K562 (cell line): ENCODE data around the gene HOXC12. TPM values are rescaled to one million over a fixed set of nuclear protein-coding genes. Genes with fewer than 3 reads are reported as not detected.

Experiments used
- BRD9 ChIP-seq: fragments of 450-650 bp; IDR thresholded peaks from 2 replicates; pipeline ENCODE4 v1.6.1; 2018; ENCODE audit warnings: low read depth; ENCODE audit not compliant: partially characterized antibody
- DPF2 ChIP-seq: fragments of 450-650 bp; IDR thresholded peaks from 2 replicates; pipeline ENCODE4 v1.6.1; 2016
- FOSL1 ChIP-seq: fragments of 200-800 bp; sonication (Bioruptor generic); conservative IDR thresholded peaks from 2 replicates; pipeline ENCODE4 v1.6.1; 2016; ENCODE audit warnings: missing genetic modification characterization, missing compliant biosample characterization
- FOXK1 ChIP-seq: sonication (generic); formaldehyde crosslinking; IDR thresholded peaks from 2 replicates; pipeline ENCODE4 v1.8.0; 2022; ENCODE audit warnings: missing genetic modification reagents, mild to moderate bottlenecking, borderline replicate concordance
- KDM5B ChIP-seq: fragments of 200-600 bp; sonication (generic); IDR thresholded peaks from 2 replicates; pipeline ENCODE4 v1.6.1; 2012; ENCODE audit warnings: low read depth, mild to moderate bottlenecking, moderate library complexity, low read length, control low read depth, inconsistent platforms; ENCODE audit not compliant: insufficient replicate concordance
- MAFK ChIP-seq: IDR thresholded peaks from 2 replicates; pipeline ENCODE4 v1.6.1; 2011; ENCODE audit warnings: low read length, improper control_type of control experiment
- MEIS2 ChIP-seq: fragments of 450-650 bp; IDR thresholded peaks from 2 replicates; pipeline ENCODE4 v1.6.1; 2014; ENCODE audit warnings: mild to moderate bottlenecking; ENCODE audit not compliant: partially characterized antibody
- NR4A1 ChIP-seq, 2 experiments: fragments of 250-450 bp in 1 of 2; fragments of 450-650 bp in 1 of 2; sonication (Bioruptor Pico) in 1 of 2; IDR thresholded peaks; 2 replicates each; pipeline versions ENCODE4 v1.4.0 to v1.6.1; 2016 to 2020; ENCODE audit warnings: mild to moderate bottlenecking in 2 of 2, missing compliant biosample characterization in 1 of 2, missing genetic modification characterization in 1 of 2, moderate library complexity in 1 of 2
- RAD51 ChIP-seq: fragments of 450-650 bp; IDR thresholded peaks from 2 replicates; pipeline ENCODE4 v1.7.1; 2016; ENCODE audit warnings: low read depth, mild to moderate bottlenecking, borderline replicate concordance
- SRSF3 ChIP-seq: fragments of 200-400 bp; formaldehyde crosslinking; IDR thresholded peaks from 2 replicates; pipeline ENCODE4 v1.6.1; 2016; ENCODE audit warnings: mild to moderate bottlenecking, low read length, moderate library complexity; ENCODE audit not compliant: insufficient read depth
- STAG1 ChIP-seq: sonication (generic); formaldehyde crosslinking; IDR thresholded peaks from 2 replicates; pipeline ENCODE4 v1.5.0; 2020; ENCODE audit warnings: missing genetic modification reagents, borderline replicate concordance
- TBP ChIP-seq: optimal IDR thresholded peaks from 2 replicates; pipeline ENCODE3; 2011; ENCODE audit warnings: low read depth, low read length, improper control_type of control experiment
- ZBTB43 ChIP-seq: sonication (generic); formaldehyde crosslinking; IDR thresholded peaks from 2 replicates; pipeline ENCODE4 v1.8.0; 2023; ENCODE audit warnings: mild to moderate bottlenecking, missing genetic modification reagents
- ZNF324 ChIP-seq: fragments of 250-450 bp; sonication (Bioruptor Pico); IDR thresholded peaks from 2 replicates; pipeline ENCODE4 v1.4.0; 2020; ENCODE audit warnings: mild to moderate bottlenecking
- polyA plus RNA-seq, 8 experiments: library from polyadenylated mRNA; depleted of rRNA in 4 of 8; stranded (reverse) in 5 of 8; unstranded in 3 of 8; fragments of >200 nt; fragmentation: Nextera tagmentation in 2 of 8; fragmentation: Illumina TruSeq in 1 of 8; extraction: Ambion mirVana in 2 of 8; extraction: Trizol in 1 of 8; gene quantifications; 2 replicates each; pipeline versions ENCODE4 v1.2.1 to v1.2.3, GENCODE V29; 2011 to 2014; ENCODE audit warnings: inconsistent platforms in 1 of 8, missing spikeins in 1 of 8
- total RNA-seq, 7 experiments: library from RNA; depleted of rRNA in 6 of 7; stranded (reverse); fragments of >200 nt in 6 of 7; fragmentation: Illumina TruSeq in 2 of 7; extraction: Trizol in 2 of 7; gene quantifications; 2 replicates each; pipeline versions ENCODE4 v1.2.1 to v1.2.3, GENCODE V29; 2011 to 2021; ENCODE audit warnings: low replicate concordance in 1 of 7
- TF ChIP-seq, protein P1 (sequence below): IDR thresholded peaks from 2 replicates; pipeline ENCODE4 v1.6.1; 2011; ENCODE audit warnings: borderline replicate concordance, low read depth, mild to moderate bottlenecking, moderate library complexity, low read length; ENCODE audit not compliant: insufficient read depth, poor library complexity, severe bottlenecking
- TF ChIP-seq, protein P2 (sequence below): fragments of 450-650 bp; formaldehyde crosslinking; IDR thresholded peaks from 2 replicates; pipeline ENCODE4 v1.4.0; 2020; ENCODE audit warnings: mild to moderate bottlenecking, moderate library complexity
- TF ChIP-seq, protein P3 (sequence below): fragments of 250-450 bp; sonication (Bioruptor Pico); IDR thresholded peaks from 2 replicates; pipeline ENCODE4 v1.8.0; 2021; ENCODE audit warnings: moderate library complexity, mild to moderate bottlenecking, inconsistent platforms
- TF ChIP-seq, protein P4 (sequence below): fragments of 250-450 bp; sonication (Bioruptor Pico); IDR thresholded peaks from 2 replicates; pipeline ENCODE4 v1.8.0; 2021; ENCODE audit warnings: moderate library complexity, mild to moderate bottlenecking, inconsistent platforms
- TF ChIP-seq, protein P5 (sequence below), 2 experiments: fragments of 450-650 bp in 1 of 2; sonication (generic) in 1 of 2; formaldehyde crosslinking; conservative IDR thresholded peaks; 2 replicates each; pipeline versions ENCODE4 v1.4.0 to v1.8.1; 2020 to 2022; ENCODE audit warnings: mild to moderate bottlenecking in 1 of 2, missing genetic modification reagents in 1 of 2

HOXC12 gene
- total and polyA plus RNA-seq, 9 of the 15 experiments (the other 6 are each of a cell fraction or from before 2014, with no cell fraction given): 0.04 to 0.36 (median 0.11) TPM; not detected in 1

DNA sequence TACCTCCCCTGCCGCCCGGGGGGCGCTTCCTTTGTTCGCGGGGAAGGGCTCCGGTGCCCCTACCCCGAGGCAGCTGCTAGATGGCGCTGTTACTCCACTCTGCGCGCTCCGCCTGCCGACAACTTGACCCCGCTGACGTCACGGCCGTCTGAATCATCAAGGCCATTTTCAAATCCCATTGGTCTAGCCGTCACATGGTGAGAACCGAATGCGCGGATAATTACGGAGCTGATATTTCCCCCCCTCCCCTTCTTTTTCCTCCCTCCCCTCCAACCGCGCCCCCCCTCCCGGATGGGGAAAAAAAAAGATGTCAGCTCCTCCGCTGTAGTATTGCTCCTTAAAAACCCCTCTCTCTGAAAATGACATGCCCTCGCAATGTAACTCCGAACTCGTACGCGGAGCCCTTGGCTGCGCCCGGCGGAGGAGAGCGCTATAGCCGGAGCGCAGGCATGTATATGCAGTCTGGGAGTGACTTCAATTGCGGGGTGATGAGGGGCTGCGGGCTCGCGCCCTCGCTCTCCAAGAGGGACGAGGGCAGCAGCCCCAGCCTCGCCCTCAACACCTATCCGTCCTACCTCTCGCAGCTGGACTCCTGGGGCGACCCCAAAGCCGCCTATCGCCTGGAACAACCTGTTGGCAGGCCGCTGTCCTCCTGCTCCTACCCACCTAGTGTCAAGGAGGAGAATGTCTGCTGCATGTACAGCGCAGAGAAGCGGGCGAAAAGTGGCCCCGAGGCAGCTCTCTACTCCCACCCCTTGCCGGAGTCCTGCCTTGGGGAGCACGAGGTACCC lies 30.4 kb downstream of the HOXC12 start, which contains the start of gene HOXC10 (continued):
- TF ChIP-seq MEIS2 (no peak), RAD51 (peak; percentile 64), TBP (no peak), KDM5B (no peak), FOSL1 (tag) (peak; percentile 89), STAG1 (CRISPR knock-in tag) (peak; percentile 71; the same call in 1 of the 2 replicates), ZNF324 (CRISPR knock-in tag) (no peak), BRD9 (no peak), SRSF3 (no peak), FOXK1 (CRISPR knock-in tag) (no peak), MAFK (no peak), NR4A1 (CRISPR knock-in tag; IDR thresholded peaks at IDR 0.05) (no peak), NR4A1 (tag; IDR thresholded peaks at IDR 0.05) (no peak), ZBTB43 (no peak), DPF2 (no peak)
- TF ChIP-seq, protein P1, sequence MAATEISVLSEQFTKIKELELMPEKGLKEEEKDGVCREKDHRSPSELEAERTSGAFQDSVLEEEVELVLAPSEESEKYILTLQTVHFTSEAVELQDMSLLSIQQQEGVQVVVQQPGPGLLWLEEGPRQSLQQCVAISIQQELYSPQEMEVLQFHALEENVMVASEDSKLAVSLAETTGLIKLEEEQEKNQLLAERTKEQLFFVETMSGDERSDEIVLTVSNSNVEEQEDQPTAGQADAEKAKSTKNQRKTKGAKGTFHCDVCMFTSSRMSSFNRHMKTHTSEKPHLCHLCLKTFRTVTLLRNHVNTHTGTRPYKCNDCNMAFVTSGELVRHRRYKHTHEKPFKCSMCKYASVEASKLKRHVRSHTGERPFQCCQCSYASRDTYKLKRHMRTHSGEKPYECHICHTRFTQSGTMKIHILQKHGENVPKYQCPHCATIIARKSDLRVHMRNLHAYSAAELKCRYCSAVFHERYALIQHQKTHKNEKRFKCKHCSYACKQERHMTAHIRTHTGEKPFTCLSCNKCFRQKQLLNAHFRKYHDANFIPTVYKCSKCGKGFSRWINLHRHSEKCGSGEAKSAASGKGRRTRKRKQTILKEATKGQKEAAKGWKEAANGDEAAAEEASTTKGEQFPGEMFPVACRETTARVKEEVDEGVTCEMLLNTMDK: no peak
- TF ChIP-seq, protein P2, sequence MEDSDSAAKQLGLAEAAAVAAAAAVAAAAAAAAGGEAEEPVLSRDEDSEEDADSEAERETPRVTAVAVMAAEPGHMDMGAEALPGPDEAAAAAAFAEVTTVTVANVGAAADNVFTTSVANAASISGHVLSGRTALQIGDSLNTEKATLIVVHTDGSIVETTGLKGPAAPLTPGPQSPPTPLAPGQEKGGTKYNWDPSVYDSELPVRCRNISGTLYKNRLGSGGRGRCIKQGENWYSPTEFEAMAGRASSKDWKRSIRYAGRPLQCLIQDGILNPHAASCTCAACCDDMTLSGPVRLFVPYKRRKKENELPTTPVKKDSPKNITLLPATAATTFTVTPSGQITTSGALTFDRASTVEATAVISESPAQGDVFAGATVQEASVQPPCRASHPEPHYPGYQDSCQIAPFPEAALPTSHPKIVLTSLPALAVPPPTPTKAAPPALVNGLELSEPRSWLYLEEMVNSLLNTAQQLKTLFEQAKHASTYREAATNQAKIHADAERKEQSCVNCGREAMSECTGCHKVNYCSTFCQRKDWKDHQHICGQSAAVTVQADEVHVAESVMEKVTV (CRISPR knock-in tag): peak; percentile 74
- TF ChIP-seq, protein P3, sequence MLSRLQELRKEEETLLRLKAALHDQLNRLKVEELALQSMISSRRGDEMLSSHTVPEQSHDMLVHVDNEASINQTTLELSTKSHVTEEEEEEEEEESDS (CRISPR knock-in tag): no peak
- TF ChIP-seq, protein P4, sequence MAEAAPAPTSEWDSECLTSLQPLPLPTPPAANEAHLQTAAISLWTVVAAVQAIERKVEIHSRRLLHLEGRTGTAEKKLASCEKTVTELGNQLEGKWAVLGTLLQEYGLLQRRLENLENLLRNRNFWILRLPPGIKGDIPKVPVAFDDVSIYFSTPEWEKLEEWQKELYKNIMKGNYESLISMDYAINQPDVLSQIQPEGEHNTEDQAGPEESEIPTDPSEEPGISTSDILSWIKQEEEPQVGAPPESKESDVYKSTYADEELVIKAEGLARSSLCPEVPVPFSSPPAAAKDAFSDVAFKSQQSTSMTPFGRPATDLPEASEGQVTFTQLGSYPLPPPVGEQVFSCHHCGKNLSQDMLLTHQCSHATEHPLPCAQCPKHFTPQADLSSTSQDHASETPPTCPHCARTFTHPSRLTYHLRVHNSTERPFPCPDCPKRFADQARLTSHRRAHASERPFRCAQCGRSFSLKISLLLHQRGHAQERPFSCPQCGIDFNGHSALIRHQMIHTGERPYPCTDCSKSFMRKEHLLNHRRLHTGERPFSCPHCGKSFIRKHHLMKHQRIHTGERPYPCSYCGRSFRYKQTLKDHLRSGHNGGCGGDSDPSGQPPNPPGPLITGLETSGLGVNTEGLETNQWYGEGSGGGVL (CRISPR knock-in tag): no peak
- TF ChIP-seq, protein P5, sequence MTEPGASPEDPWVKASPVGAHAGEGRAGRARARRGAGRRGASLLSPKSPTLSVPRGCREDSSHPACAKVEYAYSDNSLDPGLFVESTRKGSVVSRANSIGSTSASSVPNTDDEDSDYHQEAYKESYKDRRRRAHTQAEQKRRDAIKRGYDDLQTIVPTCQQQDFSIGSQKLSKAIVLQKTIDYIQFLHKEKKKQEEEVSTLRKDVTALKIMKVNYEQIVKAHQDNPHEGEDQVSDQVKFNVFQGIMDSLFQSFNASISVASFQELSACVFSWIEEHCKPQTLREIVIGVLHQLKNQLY (CRISPR knock-in tag; conservative IDR thresholded peaks at IDR 0.05): no peak
